ENCODE data around the gene RNF115. TPM values are rescaled to one million over a fixed set of nuclear protein-coding genes. Genes with fewer than 3 reads are reported as not detected.
"Not testable (repeated sequence)": the region's sequence is repeated elsewhere in the genome, so short reads cannot be mapped to it uniquely, and the experiment has no call there.

Gene RNF115
- polyA plus RNA-seq, 1 experiment: 32.9 TPM

GRCh38 chr1:145828367-145829026 is 4.6 kb upstream of the RNF115 start:
- ChIA-PET POLR2A (no interaction called here), CTCF (interaction anchor here (1.2 to 4.2 kb wide), 3 partner anchors 17 to 179 kb away, joined by 3 to 31 read pairs (median 6); partner anchors contain the start of gene NUDT17)
- Histone ChIP-seq H3K9me3 (ENCODE audit: control insufficient read depth, insufficient read depth, low read length) (no peaks in the 10 kb centered on the region), H3K27ac (ENCODE audit: low read depth, low read length) (no peak overlapping the region), H3K4me3 (ENCODE audit: low read depth, low read length) (no peak overlapping the region), H3K27me3 (ENCODE audit: control insufficient read depth, insufficient read depth, low read length) (no peaks in the 10 kb centered on the region)
- DNase-seq (ENCODE audit: low read depth, low spot score): no peak
- TF ChIP-seq CTCF (IDR thresholded peaks at IDR 0.05; ENCODE audit: low read depth, low read length): no peak

- POLR2A ChIA-PET: no interaction called here
- Histone ChIP-seq H3K4me3 (ENCODE audit: low read depth, low read length) (no peak overlapping the region), H3K9me3 (ENCODE audit: control insufficient read depth, insufficient read depth, low read length) (no peaks in the 10 kb centered on the region), H3K27ac (ENCODE audit: low read depth, low read length) (no peak overlapping the region), H3K27me3 (ENCODE audit: control insufficient read depth, insufficient read depth, low read length) (no peaks in the 10 kb centered on the region)
- CTCF ChIA-PET: interaction anchor here (0.6 to 4.2 kb wide), 4 partner anchors 8 to 180 kb away, joined by 3 to 31 read pairs (median 7); partner anchors contain the start of gene NUDT17
- no peak for TF ChIP-seq CTCF (IDR thresholded peaks at IDR 0.05; ENCODE audit: low read depth, low read length)
- no peak for DNase-seq (ENCODE audit: low read depth, low spot score)
Measured at GRCh38 chr1:145827966-145828365, 4.1 kb upstream of the RNF115 start.

- Histone ChIP-seq H3K27me3 (ENCODE audit: control insufficient read depth, insufficient read depth, low read length) (no peaks in the 10 kb centered on the region), H3K4me3 (ENCODE audit: low read depth, low read length) (peak overlapping the region; percentile 67; the same call in 1 of the 2 replicates), H3K9me3 (ENCODE audit: control insufficient read depth, insufficient read depth, low read length) (no peaks in the 10 kb centered on the region), H3K27ac (ENCODE audit: low read depth, low read length) (no peak overlapping the region)
- ChIA-PET CTCF (interaction anchor here (3.5 kb wide), 1 partner anchor 19 kb away, joined by 30 read pairs; the partner anchor contains the start of gene NUDT17), POLR2A (no interaction called here)
- DNase-seq (ENCODE audit: low read depth, low spot score): no peak
- TF ChIP-seq CTCF (IDR thresholded peaks at IDR 0.05; ENCODE audit: low read depth, low read length): peak; percentile 19; the same call in 1 of the 2 replicates
Measured at GRCh38 chr1:145826030-145826429, 2.1 kb upstream of the RNF115 start.

- POLR2A ChIA-PET: interaction anchor here (0.7 to 1.7 kb wide), 7 partner anchors 20 to 85 kb away, joined by 3 to 8 read pairs (median 5); partner anchors contain the start of gene NUDT17
- Histone ChIP-seq H3K4me3 (ENCODE audit: low read depth, low read length) (peak overlapping the region; percentile 67), H3K27me3 (ENCODE audit: control insufficient read depth, insufficient read depth, low read length) (no peaks in the 10 kb centered on the region), H3K9me3 (ENCODE audit: control insufficient read depth, insufficient read depth, low read length) (no peaks in the 10 kb centered on the region), H3K27ac (ENCODE audit: low read depth, low read length) (peak overlapping the region; percentile 96)
- no peak for TF ChIP-seq CTCF (IDR thresholded peaks at IDR 0.05; ENCODE audit: low read depth, low read length)
- CTCF ChIA-PET: interaction anchor here (1.0 to 3.5 kb wide), 3 partner anchors 14 to 104 kb away, joined by 3 to 30 read pairs (median 3); partner anchors contain the start of gene NUDT17
- no peak for DNase-seq (ENCODE audit: low read depth, low spot score)
Measured at GRCh38 chr1:145824499-145824842, 576 bp upstream of the RNF115 start.

GRCh38 chr1:145822779-145823331 is 1.0 kb downstream of the RNF115 start:
- DNase-seq (ENCODE audit: low read depth, low spot score); H3K27ac ChIP-seq (ENCODE audit: low read depth, low read length); CTCF ChIA-PET; H3K27me3 ChIP-seq (ENCODE audit: control insufficient read depth, insufficient read depth, low read length); H3K9me3 ChIP-seq (ENCODE audit: control insufficient read depth, insufficient read depth, low read length): not testable (repeated sequence)
- H3K4me3 ChIP-seq (ENCODE audit: low read depth, low read length): peak overlapping the region; percentile 55
- POLR2A ChIA-PET: interaction anchor here (1.7 kb wide), 1 partner anchor 83 kb away, joined by 6 read pairs; no protein-coding TSS in a partner anchor

- H3K9me3 ChIP-seq (ENCODE audit: control insufficient read depth, insufficient read depth, low read length); POLR2A ChIA-PET; H3K27ac ChIP-seq (ENCODE audit: low read depth, low read length); H3K4me3 ChIP-seq (ENCODE audit: low read depth, low read length); H3K27me3 ChIP-seq (ENCODE audit: control insufficient read depth, insufficient read depth, low read length); CTCF ChIA-PET: not testable (repeated sequence)
- DNase-seq (ENCODE audit: low read depth, low spot score): peak; percentile 26
Measured at GRCh38 chr1:145818095-145818494, 5.8 kb downstream of the RNF115 start.

- H3K9me3 ChIP-seq (ENCODE audit: control insufficient read depth, insufficient read depth, low read length); DNase-seq (ENCODE audit: low read depth, low spot score); H3K27ac ChIP-seq (ENCODE audit: low read depth, low read length); CTCF ChIA-PET; H3K27me3 ChIP-seq (ENCODE audit: control insufficient read depth, insufficient read depth, low read length); POLR2A ChIA-PET: not testable (repeated sequence)
- peak overlapping the region; percentile 35; the same call in 1 of the 2 replicates for H3K4me3 ChIP-seq (ENCODE audit: low read depth, low read length)
Measured at GRCh38 chr1:145812977-145813810, 10.7 kb downstream of the RNF115 start.
